SK-N-SH (cell line): ENCODE results near the gene GPRC5A. TPM values are rescaled to one million over a fixed set of nuclear protein-coding genes. Genes with fewer than 3 reads are reported as not detected.

ENCODE experiments used
- CTCF ChIA-PET: fragments of 300-600, 350-600 bp; formaldehyde crosslinking; extraction: SDS; loops from one replicate; lab custom pipeline; 2021; lab: Yijun Ruan, JAX
- POLR2A ChIA-PET: fragments of 350-600 bp; sonication (Branson Sonifier 250); formaldehyde crosslinking; extraction: SDS; loops from one replicate; lab custom pipeline; 2020; ENCODE audit warnings: antibody characterized with exemption, inconsistent platforms; lab: Yijun Ruan, JAX
- DNase-seq: peaks from one replicate; pipeline ENCODE4 v3.0.0; 2012
- H2AFZ ChIP-seq: fragments of 200-600 bp; sonication (generic); 2 replicates; pipeline ENCODE4 v1.8.1; 2016; ENCODE audit warnings: antibody characterized with exemption, mild to moderate bottlenecking, low read depth
- H3F3A ChIP-seq: fragments of 200-600 bp; sonication (generic); replicated peaks from 2 replicates; pipeline ENCODE3; 2016; ENCODE audit warnings: antibody characterized with exemption, mild to moderate bottlenecking; ENCODE audit not compliant: insufficient read depth
- H3K27ac ChIP-seq, 2 experiments: fragments of 200-500 bp in 1 of 2; fragments of 200-600 bp in 1 of 2; sonication (Bioruptor generic) in 1 of 2; sonication (generic), shearing (Covaris generic) in 1 of 2; 2 replicates each; pipeline versions ENCODE4 v1.5.1 to v1.6.1; 2014 to 2016; ENCODE audit warnings: low read depth in 2 of 2, inconsistent platforms in 1 of 2, low read length in 1 of 2, mild to moderate bottlenecking in 1 of 2, mixed read lengths in 1 of 2
- H3K27me3 ChIP-seq: fragments of 200-600 bp; sonication (generic), shearing (Covaris generic); 2 replicates; pipeline ENCODE4 v1.6.1; 2016; ENCODE audit warnings: mixed run types; ENCODE audit not compliant: insufficient read depth
- H3K36me3 ChIP-seq, 2 experiments: fragments of 200-500 bp in 1 of 2; fragments of 200-600 bp in 1 of 2; sonication (Bioruptor generic) in 1 of 2; sonication (generic) in 1 of 2; replicated peaks in 1 of 2; 2 replicates each; pipeline versions ENCODE3 to v1.5.1; 2014 to 2016; ENCODE audit warnings: low read length in 1 of 2, mild to moderate bottlenecking in 1 of 2; ENCODE audit not compliant: insufficient read depth in 2 of 2, control insufficient read depth in 1 of 2
- H3K4me1 ChIP-seq, 2 experiments: fragments of 200-500 bp in 1 of 2; fragments of 200-600 bp in 1 of 2; sonication (Bioruptor generic) in 1 of 2; sonication (generic), shearing (Covaris generic) in 1 of 2; 2 replicates each; pipeline versions ENCODE4 v1.5.1 to v1.6.1; 2014 to 2016; ENCODE audit warnings: low read depth in 1 of 2, low read length in 1 of 2, mixed run types in 1 of 2; ENCODE audit not compliant: insufficient read depth in 2 of 2, control insufficient read depth in 1 of 2
- H3K4me2 ChIP-seq: fragments of 200-600 bp; sonication (generic), shearing (Covaris generic); 2 replicates; pipeline ENCODE4 v1.6.1; 2017; ENCODE audit warnings: mixed run types
- H3K4me3 ChIP-seq, 2 experiments: fragments of 200-500 bp in 1 of 2; fragments of 200-600 bp in 1 of 2; sonication (Bioruptor generic) in 1 of 2; sonication (generic), shearing (Covaris generic) in 1 of 2; 2 replicates each; pipeline versions ENCODE4 v1.5.1 to v1.8.1; 2014 to 2016; ENCODE audit warnings: low read depth in 2 of 2, inconsistent platforms in 1 of 2, low read length in 1 of 2, mild to moderate bottlenecking in 1 of 2, mixed read lengths in 1 of 2, moderate library complexity in 1 of 2
- H3K79me2 ChIP-seq: fragments of 200-600 bp; sonication (generic); 2 replicates; pipeline ENCODE4 v1.8.1; 2017; ENCODE audit warnings: mild to moderate bottlenecking; ENCODE audit not compliant: insufficient read depth
- H3K9ac ChIP-seq: fragments of 200-600 bp; sonication (generic); 2 replicates; pipeline ENCODE4 v1.6.1; 2017; ENCODE audit warnings: mixed run types
- H3K9me2 ChIP-seq: fragments of 200-600 bp; sonication (generic); 2 replicates; pipeline ENCODE4 v1.6.1; 2017; ENCODE audit warnings: mixed run types
- H3K9me3 ChIP-seq: fragments of 200-600 bp; sonication (generic); 2 replicates; pipeline ENCODE4 v1.6.1; 2017; ENCODE audit warnings: mixed run types, mild to moderate bottlenecking, moderate library complexity
- H4K20me1 ChIP-seq: fragments of 200-600 bp; sonication (generic); 2 replicates; pipeline ENCODE4 v1.6.1; 2017; ENCODE audit warnings: mild to moderate bottlenecking, mixed run types; ENCODE audit not compliant: insufficient read depth
- CHD2 ChIP-seq: fragments of 150-350 bp; IDR thresholded peaks from 2 replicates; pipeline ENCODE4 v1.6.1; 2018; ENCODE audit warnings: low read length; ENCODE audit not compliant: partially characterized antibody
- EP300 ChIP-seq, 2 experiments: IDR thresholded peaks; 2 replicates each; pipeline versions ENCODE4 v1.4.0 to v1.6.1; 2012; ENCODE audit warnings: borderline replicate concordance in 1 of 2, low read depth in 1 of 2, low read length in 1 of 2
- EZH2phosphoT487 ChIP-seq: fragments of 200-600 bp; sonication (generic); IDR thresholded peaks from 2 replicates; pipeline ENCODE4 v1.6.1; 2017; ENCODE audit warnings: low read depth, mixed run types, mild to moderate bottlenecking, antibody characterized with exemption, moderate library complexity, borderline replicate concordance
- FOSL2 ChIP-seq: IDR thresholded peaks from 2 replicates; pipeline ENCODE4 v1.4.0; 2012; ENCODE audit warnings: low read depth, mild to moderate bottlenecking, moderate library complexity, borderline replicate concordance
- JUND ChIP-seq: IDR thresholded peaks from 2 replicates; pipeline ENCODE4 v1.4.0; 2012
- NFIC ChIP-seq: IDR thresholded peaks from 2 replicates; pipeline ENCODE4 v1.4.0; 2012; ENCODE audit warnings: borderline replicate concordance
- POLR2AphosphoS5 ChIP-seq: IDR thresholded peaks from 2 replicates; pipeline ENCODE4 v1.6.1; 2012; ENCODE audit warnings: low read depth, low read length
- RFX5 ChIP-seq: IDR thresholded peaks from 2 replicates; pipeline ENCODE4 v1.6.1; 2012; ENCODE audit warnings: mild to moderate bottlenecking, improper control_type of control experiment, low read length
- RXRA ChIP-seq: IDR thresholded peaks from 2 replicates; pipeline ENCODE4 v1.4.0; 2012; ENCODE audit warnings: low read depth, mild to moderate bottlenecking, borderline replicate concordance
- SIN3A ChIP-seq: IDR thresholded peaks from 2 replicates; pipeline ENCODE4 v1.6.1; 2012; ENCODE audit warnings: low read depth, mild to moderate bottlenecking, low read length, moderate library complexity, borderline replicate concordance
- TCF12 ChIP-seq: IDR thresholded peaks from 2 replicates; pipeline ENCODE4 v1.4.0; 2012
- whole genome bisulfite sequencing: methylation state at CpG from one replicate; pipeline ENCODE4 v1.1.6; 2017; ENCODE audit warnings: low lambda C conversion rate; 5-methylcytosine and 5-hydroxymethylcytosine counted together
- polyA plus RNA-seq, 3 experiments: library from polyadenylated mRNA; depleted of rRNA; stranded (reverse); fragments of >200 nt; gene quantifications; 2 replicates each; pipeline ENCODE4 v1.2.3, GENCODE V29; 2012
- TF ChIP-seq, protein P1 (sequence below): IDR thresholded peaks from 2 replicates; pipeline ENCODE4; 2012
- TF ChIP-seq, protein P2 (sequence below): IDR thresholded peaks from 2 replicates; pipeline ENCODE4 v1.6.1; 2012; ENCODE audit warnings: mild to moderate bottlenecking, low read depth, low read length, moderate library complexity
- TF ChIP-seq, protein P3 (sequence below): fragments of 150-350 bp; IDR thresholded peaks from 2 replicates; pipeline ENCODE4 v1.6.1; 2016; ENCODE audit warnings: mild to moderate bottlenecking, low read depth, low read length

GPRC5A gene
- polyA plus RNA-seq, 1 of the 3 experiments (the other 2 are of a cell fraction), result 12.7 TPM

DNA sequence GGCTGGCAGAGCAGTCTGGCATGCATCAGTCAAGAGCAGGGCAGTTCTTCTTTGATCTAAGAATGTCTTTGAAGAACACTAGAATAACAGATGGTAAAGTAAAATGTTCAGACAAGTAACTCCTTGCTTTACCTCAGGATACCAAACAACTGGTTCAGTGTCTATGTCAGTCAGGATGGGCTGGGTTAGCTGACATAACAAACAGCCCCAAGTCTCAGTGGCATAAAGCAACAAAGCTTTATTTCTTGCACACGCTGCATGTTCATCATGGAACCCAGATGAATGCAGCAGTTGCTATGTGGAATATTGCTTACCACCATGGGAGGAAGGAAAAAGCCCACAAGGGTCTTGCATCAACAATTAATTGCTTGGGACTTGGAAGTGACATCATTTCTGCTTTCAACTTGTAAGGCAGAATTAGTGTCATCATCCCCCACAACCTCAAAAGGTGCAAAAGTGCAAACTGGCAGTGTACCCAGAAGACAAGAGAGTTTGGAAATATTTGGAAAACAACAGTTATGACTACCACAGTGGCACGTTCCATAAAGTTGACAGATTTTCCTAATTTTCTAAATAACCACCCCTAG is 39.4 kb downstream of the GPRC5A start:
- CTCF ChIA-PET, result interaction anchor here (0.6 to 3.1 kb wide), 4 partner anchors 14 to 281 kb away, joined by 3 to 9 read pairs (median 4); no protein-coding TSS in a partner anchor
- 100% methylated on average over 2 of the region's 2 CpGs for WGBS
- POLR2A ChIA-PET, result no interaction called here

More for the DNA sequence above, 39.4 kb downstream of the GPRC5A start:
- H3K27me3 ChIP-seq, result no peaks in the 10 kb centered on the region
- DNase-seq, result no peak
- no peak overlapping the region for H3K4me2 ChIP-seq
- peaks cover 0 to 6% of the 10 kb centered on the region in 2 experiments for H3K36me3 ChIP-seq
- H2AFZ ChIP-seq, result no peak overlapping the region
- H4K20me1 ChIP-seq, result no peaks in the 10 kb centered on the region
- no peak overlapping the region for H3K27ac ChIP-seq
- no peak overlapping the region for H3K4me3 ChIP-seq
- peaks cover 0 to 4% of the 10 kb centered on the region in 2 experiments; a peak in 1 of 4 replicates for H3K4me1 ChIP-seq
- no peaks in the 10 kb centered on the region for H3K9me2 ChIP-seq
- no peaks in the 10 kb centered on the region for H3F3A ChIP-seq
- H3K9ac ChIP-seq, result no peak overlapping the region
- TF ChIP-seq EP300 (IDR thresholded peaks at IDR 0.05; ENCODE audit: borderline replicate concordance in 1 of 2, low read depth in 1 of 2, low read length in 1 of 2) (no peak), JUND (no peak), CHD2 (no peak), FOSL2 (no peak), RXRA (no peak), RFX5 (no peak), TCF12 (no peak), EZH2phosphoT487 (no peak), SIN3A (no peak), NFIC (no peak), POLR2AphosphoS5 (no peak)
- TF ChIP-seq, protein P1, sequence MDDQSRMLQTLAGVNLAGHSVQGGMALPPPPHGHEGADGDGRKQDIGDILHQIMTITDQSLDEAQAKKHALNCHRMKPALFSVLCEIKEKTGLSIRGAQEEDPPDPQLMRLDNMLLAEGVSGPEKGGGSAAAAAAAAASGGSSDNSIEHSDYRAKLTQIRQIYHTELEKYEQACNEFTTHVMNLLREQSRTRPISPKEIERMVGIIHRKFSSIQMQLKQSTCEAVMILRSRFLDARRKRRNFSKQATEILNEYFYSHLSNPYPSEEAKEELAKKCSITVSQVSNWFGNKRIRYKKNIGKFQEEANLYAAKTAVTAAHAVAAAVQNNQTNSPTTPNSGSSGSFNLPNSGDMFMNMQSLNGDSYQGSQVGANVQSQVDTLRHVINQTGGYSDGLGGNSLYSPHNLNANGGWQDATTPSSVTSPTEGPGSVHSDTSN, result no peak
- TF ChIP-seq, protein P2, sequence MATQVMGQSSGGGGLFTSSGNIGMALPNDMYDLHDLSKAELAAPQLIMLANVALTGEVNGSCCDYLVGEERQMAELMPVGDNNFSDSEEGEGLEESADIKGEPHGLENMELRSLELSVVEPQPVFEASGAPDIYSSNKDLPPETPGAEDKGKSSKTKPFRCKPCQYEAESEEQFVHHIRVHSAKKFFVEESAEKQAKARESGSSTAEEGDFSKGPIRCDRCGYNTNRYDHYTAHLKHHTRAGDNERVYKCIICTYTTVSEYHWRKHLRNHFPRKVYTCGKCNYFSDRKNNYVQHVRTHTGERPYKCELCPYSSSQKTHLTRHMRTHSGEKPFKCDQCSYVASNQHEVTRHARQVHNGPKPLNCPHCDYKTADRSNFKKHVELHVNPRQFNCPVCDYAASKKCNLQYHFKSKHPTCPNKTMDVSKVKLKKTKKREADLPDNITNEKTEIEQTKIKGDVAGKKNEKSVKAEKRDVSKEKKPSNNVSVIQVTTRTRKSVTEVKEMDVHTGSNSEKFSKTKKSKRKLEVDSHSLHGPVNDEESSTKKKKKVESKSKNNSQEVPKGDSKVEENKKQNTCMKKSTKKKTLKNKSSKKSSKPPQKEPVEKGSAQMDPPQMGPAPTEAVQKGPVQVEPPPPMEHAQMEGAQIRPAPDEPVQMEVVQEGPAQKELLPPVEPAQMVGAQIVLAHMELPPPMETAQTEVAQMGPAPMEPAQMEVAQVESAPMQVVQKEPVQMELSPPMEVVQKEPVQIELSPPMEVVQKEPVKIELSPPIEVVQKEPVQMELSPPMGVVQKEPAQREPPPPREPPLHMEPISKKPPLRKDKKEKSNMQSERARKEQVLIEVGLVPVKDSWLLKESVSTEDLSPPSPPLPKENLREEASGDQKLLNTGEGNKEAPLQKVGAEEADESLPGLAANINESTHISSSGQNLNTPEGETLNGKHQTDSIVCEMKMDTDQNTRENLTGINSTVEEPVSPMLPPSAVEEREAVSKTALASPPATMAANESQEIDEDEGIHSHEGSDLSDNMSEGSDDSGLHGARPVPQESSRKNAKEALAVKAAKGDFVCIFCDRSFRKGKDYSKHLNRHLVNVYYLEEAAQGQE, result no peak
- TF ChIP-seq, protein P3, sequence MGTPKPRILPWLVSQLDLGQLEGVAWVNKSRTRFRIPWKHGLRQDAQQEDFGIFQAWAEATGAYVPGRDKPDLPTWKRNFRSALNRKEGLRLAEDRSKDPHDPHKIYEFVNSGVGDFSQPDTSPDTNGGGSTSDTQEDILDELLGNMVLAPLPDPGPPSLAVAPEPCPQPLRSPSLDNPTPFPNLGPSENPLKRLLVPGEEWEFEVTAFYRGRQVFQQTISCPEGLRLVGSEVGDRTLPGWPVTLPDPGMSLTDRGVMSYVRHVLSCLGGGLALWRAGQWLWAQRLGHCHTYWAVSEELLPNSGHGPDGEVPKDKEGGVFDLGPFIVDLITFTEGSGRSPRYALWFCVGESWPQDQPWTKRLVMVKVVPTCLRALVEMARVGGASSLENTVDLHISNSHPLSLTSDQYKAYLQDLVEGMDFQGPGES, result no peak
- H3K79me2 ChIP-seq, result no peaks in the 10 kb centered on the region
- no peaks in the 10 kb centered on the region for H3K9me3 ChIP-seq
